ENCODE data around the gene CHADL. TPM values are rescaled to one million over a fixed set of nuclear protein-coding genes. Genes with fewer than 3 reads are reported as not detected.

The CHADL gene
- total and polyA plus RNA-seq, 9 of the 15 experiments (the other 6 are each of a cell fraction or from before 2014, with no cell fraction given) = not detected

DNA sequence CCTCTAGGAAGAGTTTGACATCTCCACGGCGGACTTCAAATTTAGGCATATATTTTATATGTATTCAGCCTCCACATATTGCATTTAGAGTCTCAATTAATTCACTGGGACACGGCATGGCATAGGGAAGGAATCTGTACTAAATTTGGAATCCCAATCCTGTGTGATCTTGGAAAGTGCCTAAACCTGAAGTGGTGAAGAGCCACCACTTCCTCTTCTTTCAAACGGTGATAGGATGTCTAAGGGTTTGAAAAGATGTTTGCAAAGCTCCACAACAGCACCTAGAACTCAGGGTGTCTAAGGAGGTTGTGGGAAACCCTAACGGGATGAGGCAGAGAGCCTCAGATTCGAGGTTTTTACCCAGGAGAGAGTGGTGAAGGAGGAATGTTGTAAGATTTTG lies 36.7 kb downstream of the CHADL start:
- 22% methylated on average over 6 of the region's 6 CpGs for WGBS (ENCODE audit: insufficient coverage, low coverage, missing lambda C conversion rate)
- H3K79me2 ChIP-seq (ENCODE audit: control insufficient read depth, insufficient read depth, low read length) = peaks cover 19% of the 10 kb centered on the region
- no TSS peak for BruUV-seq (replicated peaks)
- POLR2A ChIA-PET = no interaction called here
- no peak overlapping the region for H2AFZ ChIP-seq (ENCODE audit: low read depth, low read length)
- ATAC-seq (no peak), FAIRE-seq (no peak), DNase-seq (ENCODE audit: extremely low read depth in 1 of 4, low spot score in 3 of 4) (no peak)
- H3K27ac ChIP-seq (ENCODE audit: extremely low read depth, low read depth, low read length) = no peak overlapping the region
- H3K4me1 ChIP-seq (replicated peaks in 1 of 2; ENCODE audit: control insufficient read depth in 2 of 2, insufficient read depth in 2 of 2, low read length in 2 of 2) = peaks cover 2 to 6% of the 10 kb centered on the region in 2 experiments; a peak in 2 of 5 replicates
- intact Hi-C loops (cut with micrococcal nuclease) (no loop called here), in situ Hi-C loops (cut with MboI) (no loop called here)
- peaks cover 5% of the 10 kb centered on the region; the same call in 2 of the 3 replicates for H3K36me3 ChIP-seq (ENCODE audit: control insufficient read depth, insufficient read depth, low read length)
- H3K9me1 ChIP-seq (ENCODE audit: control insufficient read depth, insufficient read depth, low read length) = no peaks in the 10 kb centered on the region
- no peak overlapping the region for H3K9ac ChIP-seq (ENCODE audit: insufficient read depth in 1 of 2, low read depth in 2 of 2, low read length in 2 of 2)
- H3K4me3 ChIP-seq = no peak overlapping the region
- H3K27me3 ChIP-seq (ENCODE audit: control insufficient read depth in 2 of 2, insufficient read depth in 2 of 2, low read length in 2 of 2) = no peaks in the 10 kb centered on the region
- H3K9me3 ChIP-seq (replicated peaks; ENCODE audit: control insufficient read depth, insufficient read depth, low read depth, low read length) = no peaks in the 10 kb centered on the region
- CTCF ChIA-PET (ENCODE audit: low intra/inter-chr PET ratio) = no interaction called here
- H3K4me2 ChIP-seq (ENCODE audit: insufficient read depth, low read length) = no peak overlapping the region
- no peaks in the 10 kb centered on the region for H4K20me1 ChIP-seq (replicated peaks; ENCODE audit: control insufficient read depth, insufficient read depth, low read length)
- TF ChIP-seq SAFB (IDR thresholded peaks at IDR 0.05; ENCODE audit: borderline replicate concordance, low read depth, low read length) (no peak), NR3C1 (CRISPR knock-in tag; IDR thresholded peaks at IDR 0.05) (no peak), SPI1 (IDR thresholded peaks at IDR 0.05; ENCODE audit: borderline replicate concordance, low read depth, low read length) (peak; percentile 78), ZKSCAN1 (IDR thresholded peaks at IDR 0.05; ENCODE audit: low read depth, low read length) (no peak)

DNA sequence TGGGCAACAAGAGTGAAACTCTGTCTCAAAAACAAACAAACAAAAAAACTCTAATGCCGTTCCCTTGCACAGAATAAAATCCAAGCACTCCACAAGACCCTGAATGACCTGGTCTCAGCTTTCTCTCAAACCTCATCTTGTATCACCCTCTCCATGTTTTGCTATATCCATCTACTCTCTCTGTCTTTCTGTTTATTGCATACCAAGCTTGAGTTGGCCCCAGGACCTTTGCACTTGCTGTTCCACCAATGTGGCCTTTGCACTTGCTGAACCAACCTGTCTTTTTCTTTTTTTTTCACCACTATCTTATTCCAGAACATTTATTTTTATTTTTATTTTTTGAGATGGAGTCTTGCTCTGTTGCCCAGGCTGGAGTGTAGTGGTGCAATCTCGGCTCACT lies 37.6 kb downstream of the CHADL start:
- intact Hi-C loops (cut with micrococcal nuclease) = no loop called here
- H3K4me1 ChIP-seq (replicated peaks in 1 of 2; ENCODE audit: control insufficient read depth in 2 of 2, insufficient read depth in 2 of 2, low read length in 2 of 2) = peaks cover 2 to 12% of the 10 kb centered on the region in 2 experiments; a peak in 3 of 5 replicates
- H3K27me3 ChIP-seq (ENCODE audit: control insufficient read depth in 2 of 2, insufficient read depth in 2 of 2, low read length in 2 of 2) = no peaks in the 10 kb centered on the region
- ChIA-PET CTCF (ENCODE audit: low intra/inter-chr PET ratio) (no interaction called here), POLR2A (no interaction called here)
- ATAC-seq = no peak
- no TSS peak for BruUV-seq (replicated peaks)
- DNase-seq (ENCODE audit: extremely low read depth in 1 of 4, low spot score in 3 of 4) = no peak
- H3K9ac ChIP-seq (ENCODE audit: insufficient read depth in 1 of 2, low read depth in 2 of 2, low read length in 2 of 2) = no peak overlapping the region
- H3K79me2 ChIP-seq (ENCODE audit: control insufficient read depth, insufficient read depth, low read length) = peaks cover 19% of the 10 kb centered on the region
- H2AFZ ChIP-seq (ENCODE audit: low read depth, low read length) = no peak overlapping the region
- FAIRE-seq = no peak
- no peak overlapping the region for H3K4me2 ChIP-seq (ENCODE audit: insufficient read depth, low read length)
- H3K27ac ChIP-seq (ENCODE audit: extremely low read depth, low read depth, low read length) = no peak overlapping the region
- 50% methylated on average over 2 of the region's 2 CpGs for WGBS (ENCODE audit: insufficient coverage, low coverage, missing lambda C conversion rate)
- no peaks in the 10 kb centered on the region for H4K20me1 ChIP-seq (replicated peaks; ENCODE audit: control insufficient read depth, insufficient read depth, low read length)
- H3K9me3 ChIP-seq (replicated peaks; ENCODE audit: control insufficient read depth, insufficient read depth, low read depth, low read length) = no peaks in the 10 kb centered on the region
- in situ Hi-C loops (cut with MboI) = no loop called here
- no peak overlapping the region for H3K4me3 ChIP-seq
- TF ChIP-seq RBM25 (IDR thresholded peaks at IDR 0.05; ENCODE audit: low read depth, low read length, severe bottlenecking) (peak; percentile 87), SMARCA5 (IDR thresholded peaks at IDR 0.05) (0 out of 2 replicates have a peak, but pooled peaks have one; percentile 21), ZNF121 (CRISPR knock-in tag; conservative IDR thresholded peaks at IDR 0.05) (peak; percentile 48; the same call in 1 of the 2 replicates), SPI1 (IDR thresholded peaks at IDR 0.05; ENCODE audit: borderline replicate concordance, low read depth, low read length) (no peak), BCOR (IDR thresholded peaks at IDR 0.05) (peak; percentile 56)
- no peaks in the 10 kb centered on the region for H3K9me1 ChIP-seq (ENCODE audit: control insufficient read depth, insufficient read depth, low read length)
- peaks cover 5% of the 10 kb centered on the region; the same call in 2 of the 3 replicates for H3K36me3 ChIP-seq (ENCODE audit: control insufficient read depth, insufficient read depth, low read length)
